ENCODE measurements around the gene CTSA.

GRCh38 chr20:45888681-45889080 lies 2.5 kb upstream of the CTSA start:
- no peak for TF ChIP-seq CTCF (IDR thresholded peaks at IDR 0.05; ENCODE audit: low read length)
- no peak for TF ChIP-seq EZH2 (IDR thresholded peaks at IDR 0.05; ENCODE audit: borderline replicate concordance, low read length)

Measured in OCI-LY1 (cell line).